Gastrocnemius medialis (tissue), 4 donors: ENCODE measurements around the gene PTGDR2. TPM values are rescaled to one million over a fixed set of nuclear protein-coding genes. Genes with fewer than 3 reads are reported as not detected.

Experiments
- ATAC-seq, 2 donors: fragments of 150-250 bp; one replicate each; pipeline ENCODE4 v1.9.1; 2016
- DNase-seq, 2 donors: peaks; one replicate each; pipeline ENCODE4 v3.0.0-alpha.2; 2019
- H3K27ac ChIP-seq, 4 donors: fragments of 200-600 bp; sonication (generic); 1 replicate in 1 of 4; 2 replicates in 3 of 4; pipeline ENCODE4 v1.5.1; 2016 to 2018; ENCODE audit warnings: mild to moderate bottlenecking in 2 of 4, moderate library complexity in 1 of 4
- H3K27me3 ChIP-seq, 3 donors: fragments of 200-600 bp; sonication (generic) in 2 of 3; 1 replicate in 1 of 3; 2 replicates in 2 of 3; pipeline versions ENCODE4 v1.5.1 to v1.6.0; 2016 to 2019; ENCODE audit warnings: mild to moderate bottlenecking in 1 of 3, moderate library complexity in 1 of 3
- H3K36me3 ChIP-seq, 2 donors: fragments of 200-600 bp; sonication (generic) in 1 of 2; one replicate each; pipeline ENCODE4 v1.5.1; 2017 to 2018
- H3K4me1 ChIP-seq, 2 donors: fragments of 200-600 bp; sonication (generic) in 1 of 2; one replicate each; pipeline ENCODE4 v1.5.1; 2016 to 2017; ENCODE audit warnings: mild to moderate bottlenecking in 2 of 2
- H3K4me3 ChIP-seq, 4 donors: fragments of 200-600 bp; sonication (generic) in 3 of 4; 1 replicate in 1 of 4; 2 replicates in 3 of 4; pipeline ENCODE4 v1.5.1; 2016 to 2019; ENCODE audit warnings: mild to moderate bottlenecking in 2 of 4
- H3K9me3 ChIP-seq, 3 donors: fragments of 200-600 bp; sonication (generic) in 2 of 3; 1 replicate in 1 of 3; 2 replicates in 2 of 3; pipeline ENCODE4 v1.5.1; 2016 to 2019
- POLR2A ChIP-seq, 2 donors: fragments of 450-650 bp; IDR thresholded peaks; one replicate each; pipeline ENCODE4 v1.6.1; 2017; ENCODE audit warnings: antibody characterized with exemption in 2 of 2, mild to moderate bottlenecking in 2 of 2, moderate library complexity in 2 of 2
- in situ Hi-C, 4 donors: fragments of 200-750 bp; cut with MboI; loops; one replicate each; pipeline versions ENCODE4 v1.15.0 to v1.8.0; 2017; ENCODE audit warnings: low sequenced_read_pairs in 4 of 4
- intact Hi-C: fragments of 100-400 bp; cut with DNase I; formaldehyde crosslinking; loops from one replicate; pipeline ENCODE4 v1.15.1; 2023; ENCODE audit warnings: low total_unique reads
- total RNA-seq, 4 donors: library from RNA; depleted of rRNA; stranded (reverse); fragments of >200 nt; gene quantifications; one replicate each; pipeline versions ENCODE4 v1.1.0 to v1.2.3, GENCODE V29; 2016
- TF ChIP-seq, protein P1 (sequence below), 5 experiments: fragments of 450-650 bp in 3 of 5; fragments of 200-600 bp in 2 of 5; sonication (generic) in 2 of 5; IDR thresholded peaks in 4 of 5; conservative IDR thresholded peaks in 1 of 5; 1 replicate in 4 of 5; 2 replicates in 1 of 5; pipeline ENCODE4 v1.5.1; 2016 to 2019; ENCODE audit warnings: antibody characterized with exemption in 5 of 5, mild to moderate bottlenecking in 3 of 5, moderate library complexity in 3 of 5

The PTGDR2 gene
- total RNA-seq, 4 donors from 2014 or later = 0.40 to 4.3 (median 1.3) TPM

- ATAC-seq = no peak
These were observed 9.2 kb upstream of the PTGDR2 start for GRCh38 chr11:60864856-60865513.

DNA sequence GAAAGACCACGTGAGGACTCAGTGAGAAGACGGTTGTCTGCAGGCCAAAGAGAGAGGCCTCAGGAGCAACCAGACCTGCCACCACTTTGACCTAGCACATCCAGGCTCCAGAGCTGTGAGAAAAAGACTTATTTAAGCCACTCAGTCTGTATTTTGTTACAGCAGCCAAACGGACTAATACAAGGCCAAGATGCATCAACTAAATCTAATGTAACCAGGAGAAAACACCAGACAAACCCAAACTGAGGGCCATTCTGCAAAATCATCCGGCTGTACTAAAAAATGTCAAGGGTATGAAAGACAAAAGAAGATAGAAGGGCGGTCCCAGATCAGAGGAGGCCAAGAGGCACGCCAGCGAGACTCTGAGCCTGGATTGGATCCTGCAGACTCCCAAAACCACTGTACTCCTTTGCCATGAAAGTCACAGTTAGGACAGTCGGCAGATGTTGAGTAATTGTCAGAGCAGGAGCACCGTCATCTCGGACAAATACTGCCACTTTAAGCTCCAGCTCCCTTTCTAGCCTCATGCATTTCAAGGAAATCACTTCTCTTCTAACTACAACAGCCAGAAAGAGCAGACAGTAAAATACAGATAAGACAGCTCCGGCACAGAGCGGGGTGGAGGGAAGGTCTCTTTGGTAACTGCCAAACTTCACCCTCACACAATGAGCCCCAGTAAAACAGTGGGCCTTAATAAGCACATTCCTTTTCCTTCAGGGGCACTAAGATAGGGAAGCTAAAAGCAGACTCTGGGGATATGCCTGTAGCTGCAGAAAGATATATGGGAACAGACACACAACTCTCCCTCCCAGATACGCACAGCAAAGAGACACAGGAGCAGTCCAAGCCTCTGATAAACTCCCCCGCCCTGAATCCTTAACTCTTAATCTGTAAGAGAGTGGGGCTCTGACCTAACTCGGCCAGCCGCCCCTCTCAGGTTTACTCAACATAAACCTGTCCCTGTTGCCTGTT lies 8.1 kb upstream of the PTGDR2 start:
- no peaks in the 10 kb centered on the region for H3K9me3 ChIP-seq
- no peaks in the 10 kb centered on the region for H3K4me1 ChIP-seq
- no peak for TF ChIP-seq POLR2A (IDR thresholded peaks at IDR 0.05)
- TF ChIP-seq, protein P1, sequence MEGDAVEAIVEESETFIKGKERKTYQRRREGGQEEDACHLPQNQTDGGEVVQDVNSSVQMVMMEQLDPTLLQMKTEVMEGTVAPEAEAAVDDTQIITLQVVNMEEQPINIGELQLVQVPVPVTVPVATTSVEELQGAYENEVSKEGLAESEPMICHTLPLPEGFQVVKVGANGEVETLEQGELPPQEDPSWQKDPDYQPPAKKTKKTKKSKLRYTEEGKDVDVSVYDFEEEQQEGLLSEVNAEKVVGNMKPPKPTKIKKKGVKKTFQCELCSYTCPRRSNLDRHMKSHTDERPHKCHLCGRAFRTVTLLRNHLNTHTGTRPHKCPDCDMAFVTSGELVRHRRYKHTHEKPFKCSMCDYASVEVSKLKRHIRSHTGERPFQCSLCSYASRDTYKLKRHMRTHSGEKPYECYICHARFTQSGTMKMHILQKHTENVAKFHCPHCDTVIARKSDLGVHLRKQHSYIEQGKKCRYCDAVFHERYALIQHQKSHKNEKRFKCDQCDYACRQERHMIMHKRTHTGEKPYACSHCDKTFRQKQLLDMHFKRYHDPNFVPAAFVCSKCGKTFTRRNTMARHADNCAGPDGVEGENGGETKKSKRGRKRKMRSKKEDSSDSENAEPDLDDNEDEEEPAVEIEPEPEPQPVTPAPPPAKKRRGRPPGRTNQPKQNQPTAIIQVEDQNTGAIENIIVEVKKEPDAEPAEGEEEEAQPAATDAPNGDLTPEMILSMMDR (IDR thresholded peaks at IDR 0.05 in 4 of 5, conservative IDR thresholded peaks at IDR 0.05 in 1 of 5) = no peak
- H3K36me3 ChIP-seq = no peaks in the 10 kb centered on the region
- H3K27me3 ChIP-seq = no peaks in the 10 kb centered on the region
- no peak for DNase-seq
- in situ Hi-C loops = no loop called here
- H3K4me3 ChIP-seq = no peak overlapping the region
- intact Hi-C loops = no loop called here
- no peak for ATAC-seq
- H3K27ac ChIP-seq = no peak overlapping the region

More at GRCh38 chr11:60864856-60865513, 9.2 kb upstream of the PTGDR2 start:
- Histone ChIP-seq H3K9me3 (no peaks in the 10 kb centered on the region), H3K4me1 (peaks cover 0 to 5% of the 10 kb centered on the region in 2 donors), H3K27ac (no peak overlapping the region), H3K36me3 (no peaks in the 10 kb centered on the region), H3K4me3 (no peak overlapping the region), H3K27me3 (no peaks in the 10 kb centered on the region)
- no peak for DNase-seq
- intact Hi-C loops = loop anchor here (5.0 kb wide), 1 partner anchor 33 kb away; no protein-coding TSS in a partner anchor
- in situ Hi-C loops = no loop called here
- no peak for TF ChIP-seq POLR2A (IDR thresholded peaks at IDR 0.05)
- TF ChIP-seq, protein P1 (IDR thresholded peaks at IDR 0.05 in 4 of 5, conservative IDR thresholded peaks at IDR 0.05 in 1 of 5) = no peak

DNA sequence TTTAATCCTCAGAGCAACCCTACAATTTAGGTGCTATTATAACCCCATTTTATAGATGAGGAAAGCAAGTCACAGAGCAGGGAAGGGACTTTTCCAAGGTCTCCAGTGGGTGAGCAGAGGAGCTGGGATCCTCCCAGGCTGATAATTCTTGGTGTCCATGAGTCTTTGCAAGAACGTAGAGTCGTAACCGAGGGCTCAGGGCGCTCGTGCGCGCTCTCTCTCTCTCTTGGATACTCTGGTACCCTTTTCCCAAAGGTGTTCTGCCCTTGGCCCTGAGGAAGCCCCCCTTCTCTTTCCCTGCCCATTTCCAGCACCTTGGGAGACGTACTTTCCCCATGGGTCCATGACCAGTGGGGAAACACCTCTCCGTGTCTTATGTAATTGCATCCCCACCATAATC lies 6.4 kb upstream of the PTGDR2 start:
- ATAC-seq = no peak
- no peaks in the 10 kb centered on the region for H3K36me3 ChIP-seq
- in situ Hi-C loops = no loop called here
- no peak overlapping the region for H3K4me3 ChIP-seq
- H3K9me3 ChIP-seq = no peaks in the 10 kb centered on the region
- no peaks in the 10 kb centered on the region for H3K4me1 ChIP-seq
- no peaks in the 10 kb centered on the region for H3K27me3 ChIP-seq
- no peak overlapping the region for H3K27ac ChIP-seq
- no peak for DNase-seq
- TF ChIP-seq POLR2A (IDR thresholded peaks at IDR 0.05) = no peak
- TF ChIP-seq, protein P1 (IDR thresholded peaks at IDR 0.05 in 4 of 5, conservative IDR thresholded peaks at IDR 0.05 in 1 of 5) = no peak
- intact Hi-C loops = no loop called here

- no peak overlapping the region for H3K4me3 ChIP-seq
- H3K36me3 ChIP-seq = no peaks in the 10 kb centered on the region
- TF ChIP-seq, protein P1 (IDR thresholded peaks at IDR 0.05 in 4 of 5, conservative IDR thresholded peaks at IDR 0.05 in 1 of 5) = no peak
- TF ChIP-seq POLR2A (IDR thresholded peaks at IDR 0.05) = no peak
- ATAC-seq (no peak), DNase-seq (no peak)
- in situ Hi-C loops (no loop called here), intact Hi-C loops (no loop called here)
- H3K9me3 ChIP-seq = no peaks in the 10 kb centered on the region
- no peaks in the 10 kb centered on the region for H3K4me1 ChIP-seq
- H3K27ac ChIP-seq = no peak overlapping the region
- no peaks in the 10 kb centered on the region for H3K27me3 ChIP-seq
These were observed 5.2 kb upstream of the PTGDR2 start for GRCh38 chr11:60860943-60861342.
